HCT116 (cell line): Measurements from ENCODE around the gene SPG21. TPM values are rescaled to one million over a fixed set of nuclear protein-coding genes. Genes with fewer than 3 reads are reported as not detected.

ENCODE experiments used
- ATAC-seq: fragments of 200-7000 bp; cut with Tn5 transposase; 2 replicates; pipeline ENCODE4 v1.9.1; 2020; ENCODE audit warnings: mild to moderate bottlenecking, moderate library complexity
- BruUV-seq: library from RNA; stranded (reverse); fragments of 400-500 nt; replicated peaks from 2 replicates; lab custom pipeline; 2021; lab: Mats Ljungman, UMichigan
- CTCF ChIA-PET: fragments of 300-600 bp; sonication (Branson Sonifier 250); formaldehyde crosslinking; loops from one replicate; lab custom pipeline; 2021; ENCODE audit warnings: antibody characterized with exemption; lab: Charles Lee
- POLR2A ChIA-PET: fragments of 300-600, 350-600 bp; sonication (Branson Sonifier 250); formaldehyde crosslinking; loops from one replicate; lab custom pipeline; 2021; ENCODE audit warnings: antibody characterized with exemption; lab: Charles Lee
- RAD21 ChIA-PET, 2 experiments: fragments of 300-600 bp; sonication (Branson Sonifier 250); formaldehyde crosslinking; loops; one replicate each; lab custom pipeline; 2023; ENCODE audit warnings: low total read pairs in 2 of 2; ENCODE audit not compliant: uncharacterized antibody in 2 of 2, unreplicated experiment in 2 of 2, low non-redundant PET in 1 of 2; lab: Charles Lee
- DNase-seq: peaks from one replicate; pipeline ENCODE4 v3.0.0-alpha.2; 2010; ENCODE audit warnings: low read depth, low spot score
- H2AFZ ChIP-seq: fragments of 200-600 bp; shearing (Covaris generic), sonication (generic); 2 replicates; pipeline ENCODE4 v1.6.1; 2017; ENCODE audit warnings: low read depth, mixed run types, mixed read lengths, antibody characterized with exemption, low read length; ENCODE audit not compliant: poor library complexity, severe bottlenecking
- H3K27ac ChIP-seq: 2 replicates; pipeline ENCODE4 v1.5.1; 2012; ENCODE audit warnings: low read depth, low read length
- H3K27me3 ChIP-seq: fragments of 200-600 bp; sonication (generic); 2 replicates; pipeline ENCODE4 v1.6.1; 2016; ENCODE audit warnings: mixed run types, low read length, mixed read lengths; ENCODE audit not compliant: insufficient read depth
- H3K36me3 ChIP-seq, 2 experiments: fragments of 200-500 bp in 1 of 2; fragments of 200-600 bp in 1 of 2; sonication (Bioruptor generic) in 1 of 2; sonication (generic) in 1 of 2; 2 replicates each; pipeline versions ENCODE4 v1.5.1 to v1.6.1; 2014 to 2016; ENCODE audit warnings: low read length in 2 of 2, inconsistent platforms in 1 of 2, mixed read lengths in 1 of 2, mixed run types in 1 of 2; ENCODE audit not compliant: insufficient read depth in 2 of 2, control insufficient read depth in 1 of 2
- H3K4me1 ChIP-seq, 2 experiments: fragments of 200-600 bp in 1 of 2; sonication (generic) in 1 of 2; 2 replicates each; pipeline versions ENCODE4 v1.5.1 to v1.6.1; 2012 to 2017; ENCODE audit warnings: low read length in 2 of 2, inconsistent platforms in 1 of 2, mild to moderate bottlenecking in 1 of 2, mixed read lengths in 1 of 2, mixed run types in 1 of 2, moderate library complexity in 1 of 2; ENCODE audit not compliant: insufficient read depth in 2 of 2, control insufficient read depth in 1 of 2
- H3K4me2 ChIP-seq: fragments of 200-600 bp; sonication (generic); 2 replicates; pipeline ENCODE4 v1.6.1; 2017; ENCODE audit warnings: mixed run types, low read length, mixed read lengths
- H3K4me3 ChIP-seq, 2 experiments: fragments of 200-600 bp in 1 of 2; sonication (generic) in 1 of 2; replicated peaks in 1 of 2; 2 replicates each; pipeline ENCODE4 v1.5.1; 2011 to 2016; ENCODE audit warnings: low read length in 2 of 2, control low read depth in 1 of 2, low read depth in 1 of 2, mild to moderate bottlenecking in 1 of 2, mixed read lengths in 1 of 2, mixed run types in 1 of 2
- H3K79me2 ChIP-seq: fragments of 200-600 bp; sonication (generic); 2 replicates; pipeline ENCODE4 v1.6.1; 2017; ENCODE audit warnings: mild to moderate bottlenecking, mixed run types, low read length, moderate library complexity, mixed read lengths; ENCODE audit not compliant: insufficient read depth
- H3K9ac ChIP-seq: fragments of 200-600 bp; sonication (generic); 2 replicates; pipeline ENCODE4 v1.6.1; 2016; ENCODE audit warnings: low read length, mixed read lengths
- H3K9me2 ChIP-seq: fragments of 200-600 bp; sonication (generic), shearing (Covaris generic); 2 replicates; pipeline ENCODE4 v1.6.1; 2017; ENCODE audit warnings: mixed run types, mild to moderate bottlenecking, moderate library complexity; ENCODE audit not compliant: insufficient read depth
- H3K9me3 ChIP-seq, 2 experiments: fragments of 200-500 bp in 1 of 2; fragments of 200-600 bp in 1 of 2; sonication (Bioruptor generic) in 1 of 2; sonication (generic) in 1 of 2; 2 replicates each; pipeline ENCODE4 v1.6.1; 2014 to 2017; ENCODE audit warnings: low read length in 2 of 2, mixed read lengths in 2 of 2, inconsistent platforms in 1 of 2, low read depth in 1 of 2, mild to moderate bottlenecking in 1 of 2, mixed run types in 1 of 2, moderate library complexity in 1 of 2; ENCODE audit not compliant: control insufficient read depth in 1 of 2, insufficient read depth in 1 of 2
- H4K20me1 ChIP-seq: fragments of 200-600 bp; sonication (generic), shearing (Covaris generic); 2 replicates; pipeline ENCODE4 v1.6.1; 2017; ENCODE audit warnings: mixed run types, mild to moderate bottlenecking, moderate library complexity; ENCODE audit not compliant: insufficient read depth
- CEBPB ChIP-seq: IDR thresholded peaks from 2 replicates; pipeline ENCODE4 v1.6.1; 2012; ENCODE audit warnings: low read depth
- ELF1 ChIP-seq: IDR thresholded peaks from 2 replicates; pipeline ENCODE4 v1.6.1; 2012; ENCODE audit warnings: low read depth, borderline replicate concordance
- EZH2 ChIP-seq: fragments of 200-600 bp; sonication (generic); IDR thresholded peaks from 2 replicates; pipeline ENCODE4 v1.6.1; 2017; ENCODE audit warnings: antibody characterized with exemption, mixed run types
- EZH2phosphoT487 ChIP-seq: fragments of 200-600 bp; IDR thresholded peaks from 2 replicates; pipeline ENCODE4 v1.6.1; 2018; ENCODE audit warnings: antibody characterized with exemption, borderline replicate concordance
- FOSL1 ChIP-seq: IDR thresholded peaks from 2 replicates; pipeline ENCODE4 v1.6.1; 2012; ENCODE audit warnings: low read depth
- POLR2AphosphoS5 ChIP-seq: IDR thresholded peaks from 2 replicates; pipeline ENCODE4 v1.6.1; 2011; ENCODE audit warnings: mild to moderate bottlenecking, low read depth, low read length, moderate library complexity
- RAD21 ChIP-seq: IDR thresholded peaks from 2 replicates; pipeline ENCODE4 v1.6.1; 2012; ENCODE audit warnings: low read depth, mild to moderate bottlenecking
- SIN3A ChIP-seq: IDR thresholded peaks from 2 replicates; pipeline ENCODE4 v1.6.1; 2012; ENCODE audit warnings: low read depth
- SP1 ChIP-seq: IDR thresholded peaks from 2 replicates; pipeline ENCODE4 v1.6.1; 2012; ENCODE audit warnings: low read depth
- SRF ChIP-seq: IDR thresholded peaks from 2 replicates; pipeline ENCODE4 v1.6.1; 2012; ENCODE audit warnings: low read depth
- TCF7L2 ChIP-seq: IDR thresholded peaks from 2 replicates; pipeline ENCODE4 v1.7.0; 2011; ENCODE audit warnings: borderline replicate concordance, inconsistent platforms; ENCODE audit not compliant: insufficient read depth, insufficient read length; ENCODE audit errors: extremely low read depth
- ZBTB33 ChIP-seq: IDR thresholded peaks from 2 replicates; pipeline ENCODE4 v1.6.1; 2011; ENCODE audit warnings: mild to moderate bottlenecking, low read length, moderate library complexity; ENCODE audit not compliant: insufficient replicate concordance; ENCODE audit errors: extremely low read depth
- ZNF274 ChIP-seq: fragments of 200-500 bp; sonication (Bioruptor generic); IDR thresholded peaks from 2 replicates; pipeline ENCODE4 v1.6.1; 2014; ENCODE audit warnings: mild to moderate bottlenecking, low read depth, low read length, inconsistent platforms
- intact Hi-C: fragments of 100-400 bp; cut with micrococcal nuclease; formaldehyde crosslinking; loops from 2 replicates; pipeline ENCODE4 v1.10.0; 2022
- total RNA-seq: library from RNA; stranded (reverse); gene quantifications from one replicate; pipeline ENCODE4 v1.2.1, GENCODE V29; 2021; ENCODE audit not compliant: unreplicated experiment
- TF ChIP-seq, protein P1 (sequence below): IDR thresholded peaks from 2 replicates; pipeline ENCODE4 v1.6.1; 2012; ENCODE audit warnings: low read depth

Gene SPG21
- total RNA-seq, 1 experiment from 2014 or later, result 72.7 TPM

GRCh38 chr15:64961013-64961412, 28.7 kb downstream of the SPG21 start:
- H3K9me2 ChIP-seq, result no peaks in the 10 kb centered on the region
- no peak overlapping the region for H3K9ac ChIP-seq
- H2AFZ ChIP-seq, result no peak overlapping the region
- intact Hi-C loops, result no loop called here
- ChIA-PET CTCF (no interaction called here), RAD21 (no interaction called here), POLR2A (no interaction called here)
- no TSS peak for BruUV-seq
- H3K4me2 ChIP-seq, result no peak overlapping the region
- no peak for TF ChIP-seq CEBPB
- no peak for TF ChIP-seq SRF
- TF ChIP-seq FOSL1, result no peak
- TF ChIP-seq ZNF274, result no peak
- no peak for TF ChIP-seq ZBTB33
- no peak for TF ChIP-seq SIN3A
- TF ChIP-seq EZH2, result no peak
- no peak for TF ChIP-seq SP1
- TF ChIP-seq ELF1, result no peak
- TF ChIP-seq, protein P1, sequence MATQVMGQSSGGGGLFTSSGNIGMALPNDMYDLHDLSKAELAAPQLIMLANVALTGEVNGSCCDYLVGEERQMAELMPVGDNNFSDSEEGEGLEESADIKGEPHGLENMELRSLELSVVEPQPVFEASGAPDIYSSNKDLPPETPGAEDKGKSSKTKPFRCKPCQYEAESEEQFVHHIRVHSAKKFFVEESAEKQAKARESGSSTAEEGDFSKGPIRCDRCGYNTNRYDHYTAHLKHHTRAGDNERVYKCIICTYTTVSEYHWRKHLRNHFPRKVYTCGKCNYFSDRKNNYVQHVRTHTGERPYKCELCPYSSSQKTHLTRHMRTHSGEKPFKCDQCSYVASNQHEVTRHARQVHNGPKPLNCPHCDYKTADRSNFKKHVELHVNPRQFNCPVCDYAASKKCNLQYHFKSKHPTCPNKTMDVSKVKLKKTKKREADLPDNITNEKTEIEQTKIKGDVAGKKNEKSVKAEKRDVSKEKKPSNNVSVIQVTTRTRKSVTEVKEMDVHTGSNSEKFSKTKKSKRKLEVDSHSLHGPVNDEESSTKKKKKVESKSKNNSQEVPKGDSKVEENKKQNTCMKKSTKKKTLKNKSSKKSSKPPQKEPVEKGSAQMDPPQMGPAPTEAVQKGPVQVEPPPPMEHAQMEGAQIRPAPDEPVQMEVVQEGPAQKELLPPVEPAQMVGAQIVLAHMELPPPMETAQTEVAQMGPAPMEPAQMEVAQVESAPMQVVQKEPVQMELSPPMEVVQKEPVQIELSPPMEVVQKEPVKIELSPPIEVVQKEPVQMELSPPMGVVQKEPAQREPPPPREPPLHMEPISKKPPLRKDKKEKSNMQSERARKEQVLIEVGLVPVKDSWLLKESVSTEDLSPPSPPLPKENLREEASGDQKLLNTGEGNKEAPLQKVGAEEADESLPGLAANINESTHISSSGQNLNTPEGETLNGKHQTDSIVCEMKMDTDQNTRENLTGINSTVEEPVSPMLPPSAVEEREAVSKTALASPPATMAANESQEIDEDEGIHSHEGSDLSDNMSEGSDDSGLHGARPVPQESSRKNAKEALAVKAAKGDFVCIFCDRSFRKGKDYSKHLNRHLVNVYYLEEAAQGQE, result no peak
- TF ChIP-seq TCF7L2, result no peak
- no peak for TF ChIP-seq EZH2phosphoT487
- TF ChIP-seq POLR2AphosphoS5, result no peak
- no peak for TF ChIP-seq RAD21
- H3K4me1 ChIP-seq, result no peaks in the 10 kb centered on the region
- ATAC-seq (0 out of 2 replicates have a peak, but pooled peaks have one; percentile 44), DNase-seq (no peak)
- H3K36me3 ChIP-seq, result peaks cover 29 to 59% of the 10 kb centered on the region in 2 experiments
- no peak overlapping the region for H3K27ac ChIP-seq
- no peaks in the 10 kb centered on the region for H3K79me2 ChIP-seq
- no peaks in the 10 kb centered on the region for H3K9me3 ChIP-seq
- H4K20me1 ChIP-seq, result no peaks in the 10 kb centered on the region
- H3K27me3 ChIP-seq, result no peaks in the 10 kb centered on the region
- H3K4me3 ChIP-seq, result no peak overlapping the region
